ENCODE data around the gene C14orf180.

The C14orf180 gene

GRCh38 chr14:104549536-104550339, 29.8 kb upstream of the C14orf180 start:
- in situ Hi-C loops (cut with MboI; ENCODE audit: low pct_unique_long_range_greater_than_20kb, low sequenced_read_pairs): no loop called here
- DNase-seq: no peak

GRCh38 chr14:104550340-104550860, 29.2 kb upstream of the C14orf180 start:
- in situ Hi-C loops (cut with MboI; ENCODE audit: low pct_unique_long_range_greater_than_20kb, low sequenced_read_pairs): no loop called here
- no peak for DNase-seq

GRCh38 chr14:104550861-104551728, 28.5 kb upstream of the C14orf180 start:
- in situ Hi-C loops (cut with MboI; ENCODE audit: low pct_unique_long_range_greater_than_20kb, low sequenced_read_pairs): no loop called here
- DNase-seq: no peak

- in situ Hi-C loops (cut with MboI; ENCODE audit: low pct_unique_long_range_greater_than_20kb, low sequenced_read_pairs): no loop called here
- DNase-seq: no peak
Measured at GRCh38 chr14:104551851-104552737, 27.5 kb upstream of the C14orf180 start.

- in situ Hi-C loops (cut with MboI; ENCODE audit: low pct_unique_long_range_greater_than_20kb, low sequenced_read_pairs): no loop called here
Measured at GRCh38 chr14:104552738-104553125, 26.8 kb upstream of the C14orf180 start.

GRCh38 chr14:104553166-104554087, 26.1 kb upstream of the C14orf180 start:
- DNase-seq: no peak
- in situ Hi-C loops (cut with MboI; ENCODE audit: low pct_unique_long_range_greater_than_20kb, low sequenced_read_pairs): no loop called here

More at GRCh38 chr14:104552738-104553125, 26.8 kb upstream of the C14orf180 start:
- no peak for DNase-seq

GRCh38 chr14:104554088-104554607, 25.4 kb upstream of the C14orf180 start:
- no peak for DNase-seq
- in situ Hi-C loops (cut with MboI; ENCODE audit: low pct_unique_long_range_greater_than_20kb, low sequenced_read_pairs): no loop called here

- in situ Hi-C loops (cut with MboI; ENCODE audit: low pct_unique_long_range_greater_than_20kb, low sequenced_read_pairs): no loop called here
- no peak for DNase-seq
Measured at GRCh38 chr14:104554608-104555429, 24.7 kb upstream of the C14orf180 start.

GRCh38 chr14:104555430-104556255, 23.9 kb upstream of the C14orf180 start:
- in situ Hi-C loops (cut with MboI; ENCODE audit: low pct_unique_long_range_greater_than_20kb, low sequenced_read_pairs): no loop called here
- no peak for DNase-seq

- no peak for DNase-seq
- in situ Hi-C loops (cut with MboI; ENCODE audit: low pct_unique_long_range_greater_than_20kb, low sequenced_read_pairs): no loop called here
Measured at GRCh38 chr14:104556256-104557021, 23.1 kb upstream of the C14orf180 start.

GRCh38 chr14:104557086-104557485, 22.5 kb upstream of the C14orf180 start:
- DNase-seq: no peak

GRCh38 chr14:104557766-104558165, 21.8 kb upstream of the C14orf180 start:
- DNase-seq: no peak
- in situ Hi-C loops (cut with MboI; ENCODE audit: low pct_unique_long_range_greater_than_20kb, low sequenced_read_pairs): no loop called here

More at GRCh38 chr14:104557086-104557485, 22.5 kb upstream of the C14orf180 start:
- in situ Hi-C loops (cut with MboI; ENCODE audit: low pct_unique_long_range_greater_than_20kb, low sequenced_read_pairs): no loop called here

GRCh38 chr14:104558231-104559027, 21.1 kb upstream of the C14orf180 start:
- DNase-seq: no peak
- in situ Hi-C loops (cut with MboI; ENCODE audit: low pct_unique_long_range_greater_than_20kb, low sequenced_read_pairs): no loop called here

GRCh38 chr14:104559028-104559803, 20.3 kb upstream of the C14orf180 start:
- in situ Hi-C loops (cut with MboI; ENCODE audit: low pct_unique_long_range_greater_than_20kb, low sequenced_read_pairs): no loop called here
- DNase-seq: no peak

Data from KBM-7 (cell line).